Cerebellar cortex (tissue), 1 donor: ENCODE data around the gene HUWE1.

Experiments used
- DNase-seq: peaks from one replicate; pipeline ENCODE4 v3.0.0-alpha.2; 2015; ENCODE audit warnings: low spot score

HUWE1 gene

GRCh38 chrX:53684415-53685192 lies 1.9 kb downstream of the HUWE1 start:
- DNase-seq = no peak

- DNase-seq = peak; percentile 99
These were observed 2.7 kb downstream of the HUWE1 start for GRCh38 chrX:53683556-53684414.

GRCh38 chrX:53682885-53683555 lies 3.5 kb downstream of the HUWE1 start:
- peak; percentile 54 for DNase-seq

GRCh38 chrX:53681661-53682060 lies 4.9 kb downstream of the HUWE1 start:
- no peak for DNase-seq

- peak; percentile 5 for DNase-seq
These were observed 7.9 kb downstream of the HUWE1 start for GRCh38 chrX:53678667-53679066.

GRCh38 chrX:53677286-53677685 lies 9.2 kb downstream of the HUWE1 start:
- DNase-seq = no peak

GRCh38 chrX:53674581-53674980 lies 11.9 kb downstream of the HUWE1 start:
- no peak for DNase-seq

GRCh38 chrX:53669258-53669657 lies 17.3 kb downstream of the HUWE1 start:
- DNase-seq = no peak

GRCh38 chrX:53666171-53666570 lies 20.3 kb downstream of the HUWE1 start:
- DNase-seq = no peak

- DNase-seq = peak; percentile 31
These were observed 26.5 kb downstream of the HUWE1 start for GRCh38 chrX:53660004-53660403.

- DNase-seq = no peak
These were observed 27.5 kb downstream of the HUWE1 start for GRCh38 chrX:53659039-53659438.

- no peak for DNase-seq
These were observed 29.7 kb downstream of the HUWE1 start for GRCh38 chrX:53656845-53657244.

- DNase-seq = no peak
These were observed 32.1 kb downstream of the HUWE1 start for GRCh38 chrX:53654376-53654775.

GRCh38 chrX:53644751-53645150 lies 41.8 kb downstream of the HUWE1 start:
- DNase-seq = no peak

- no peak for DNase-seq
These were observed 44.2 kb downstream of the HUWE1 start for GRCh38 chrX:53642337-53642736.

- DNase-seq = no peak
These were observed 47.3 kb downstream of the HUWE1 start for GRCh38 chrX:53639257-53639656.

GRCh38 chrX:53637479-53637878 lies 49.0 kb downstream of the HUWE1 start:
- DNase-seq = no peak

GRCh38 chrX:53631156-53631555 lies 55.4 kb downstream of the HUWE1 start:
- no peak for DNase-seq

GRCh38 chrX:53630261-53630660 lies 56.3 kb downstream of the HUWE1 start:
- DNase-seq = no peak

GRCh38 chrX:53622431-53622830 lies 64.1 kb downstream of the HUWE1 start:
- DNase-seq = no peak

GRCh38 chrX:53621418-53621986 lies 65.0 kb downstream of the HUWE1 start:
- DNase-seq = no peak

- DNase-seq = no peak
These were observed 69.6 kb downstream of the HUWE1 start for GRCh38 chrX:53616946-53617345.
